Measurements from ENCODE around the gene SDK1.

The SDK1 gene

DNA sequence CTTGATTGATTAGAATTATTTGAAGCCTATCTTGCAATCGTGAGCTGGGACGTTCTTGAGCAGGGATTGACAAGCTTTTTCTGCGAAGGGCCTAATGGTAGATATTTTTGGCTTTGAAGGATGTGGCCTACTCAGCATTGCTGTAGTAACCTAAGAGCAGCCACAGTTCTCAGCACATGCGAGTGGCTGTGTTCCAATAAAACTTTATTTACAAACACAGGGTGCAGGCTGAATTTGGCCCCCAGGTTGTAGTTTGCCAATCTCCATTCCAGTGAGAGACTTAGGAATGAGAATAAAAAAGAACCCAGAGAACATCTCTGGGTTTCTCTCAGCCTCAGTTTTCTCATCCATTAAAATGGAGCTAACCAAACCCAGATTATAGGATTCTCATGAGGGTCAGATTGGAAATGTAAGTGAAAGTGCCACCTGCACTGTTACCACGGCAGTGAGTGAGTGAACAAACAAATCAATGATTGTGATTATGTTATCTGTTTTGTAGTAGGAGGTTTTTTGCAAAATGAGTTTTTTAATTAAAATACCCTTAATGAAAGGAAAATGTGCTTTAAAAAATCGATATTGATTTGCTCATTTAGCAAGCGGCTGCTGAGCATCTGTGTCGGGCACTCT lies 664.0 kb downstream of the SDK1 start:
- no peak for DNase-seq

DNA sequence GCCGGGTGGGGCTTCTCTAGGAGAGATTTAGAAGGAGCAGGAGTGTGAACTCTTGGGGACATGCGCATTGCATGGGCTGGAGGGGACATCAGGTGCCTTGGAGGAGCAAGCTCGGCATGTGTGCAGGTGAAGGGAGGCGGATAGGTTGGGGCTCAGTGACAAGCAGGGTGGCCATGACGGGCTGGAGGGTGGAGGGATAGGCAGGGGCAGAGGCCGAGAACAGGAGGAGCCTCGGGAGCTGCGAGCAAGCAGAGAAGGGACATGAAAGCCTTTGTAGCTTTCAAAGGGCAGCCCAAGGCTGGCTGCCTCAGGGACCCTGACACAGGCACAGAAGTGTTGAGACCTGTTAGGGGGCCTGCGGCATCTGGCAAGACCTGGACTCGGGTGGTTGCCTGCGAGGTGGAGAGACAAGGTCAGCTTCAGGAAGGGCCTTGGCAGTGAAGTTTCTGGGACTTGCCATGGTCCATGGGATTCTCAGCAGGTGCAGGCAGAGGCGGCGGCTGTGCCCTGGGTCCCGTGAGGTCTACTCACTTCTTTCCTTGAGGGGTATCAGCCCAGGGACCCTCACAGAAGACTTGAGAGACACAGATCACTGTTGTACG lies 664.8 kb downstream of the SDK1 start:
- no peak for DNase-seq

DNA sequence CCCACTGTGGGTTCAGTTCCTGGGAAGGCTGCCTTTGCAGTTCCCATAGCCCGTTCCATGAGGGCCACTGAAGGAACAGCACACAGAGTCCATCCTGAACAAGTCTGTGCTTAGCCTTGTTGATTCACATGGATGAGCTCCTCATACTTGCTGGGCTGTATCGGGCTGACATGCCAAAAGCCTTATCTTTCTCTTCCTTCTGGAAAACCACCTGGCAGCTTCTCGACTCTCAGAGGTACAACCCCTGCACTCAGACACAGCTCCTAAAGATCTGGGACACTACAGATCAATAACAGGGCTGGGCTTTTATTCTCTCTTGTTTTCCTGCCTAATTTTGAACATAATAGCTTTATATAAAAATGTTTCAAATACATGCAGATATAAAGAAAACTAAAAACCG lies 667.2 kb downstream of the SDK1 start:
- no peak for DNase-seq

DNA sequence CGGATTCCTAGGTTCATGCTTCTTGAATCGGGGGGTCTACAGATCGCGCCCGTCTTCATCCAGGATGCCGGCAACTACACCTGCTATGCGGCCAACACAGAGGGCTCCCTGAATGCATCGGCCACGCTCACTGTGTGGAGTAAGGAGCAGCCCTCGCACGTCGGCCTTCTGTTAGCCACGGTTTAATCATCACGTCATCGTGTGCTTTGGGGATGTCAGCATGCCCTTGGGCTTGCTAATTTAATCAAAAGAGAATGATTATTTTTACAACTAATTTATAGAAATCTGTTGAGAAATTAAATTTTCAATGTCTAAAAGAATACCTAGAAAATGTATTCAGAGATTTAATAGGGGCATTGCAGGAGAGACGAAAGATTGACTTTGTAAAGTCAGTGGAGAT lies 668.2 kb downstream of the SDK1 start:
- DNase-seq = no peak

DNA sequence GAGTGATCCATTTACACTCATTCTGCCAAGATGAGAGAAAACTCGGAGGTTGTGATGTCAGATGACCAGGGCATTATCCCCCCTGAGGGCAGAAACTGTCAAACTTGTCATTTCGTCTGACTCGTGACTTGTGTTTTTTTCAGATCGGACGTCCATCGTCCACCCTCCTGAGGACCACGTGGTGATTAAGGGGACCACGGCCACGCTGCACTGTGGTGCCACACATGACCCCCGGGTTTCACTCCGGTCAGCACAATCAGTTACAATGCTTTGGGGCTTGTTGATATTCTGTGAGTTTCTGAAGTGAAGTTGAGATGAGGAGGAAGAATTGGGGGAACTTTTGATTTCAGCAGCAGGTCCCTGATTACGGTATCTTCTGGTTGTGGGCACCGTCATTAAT lies 670.3 kb downstream of the SDK1 start:
- no peak for DNase-seq

DNA sequence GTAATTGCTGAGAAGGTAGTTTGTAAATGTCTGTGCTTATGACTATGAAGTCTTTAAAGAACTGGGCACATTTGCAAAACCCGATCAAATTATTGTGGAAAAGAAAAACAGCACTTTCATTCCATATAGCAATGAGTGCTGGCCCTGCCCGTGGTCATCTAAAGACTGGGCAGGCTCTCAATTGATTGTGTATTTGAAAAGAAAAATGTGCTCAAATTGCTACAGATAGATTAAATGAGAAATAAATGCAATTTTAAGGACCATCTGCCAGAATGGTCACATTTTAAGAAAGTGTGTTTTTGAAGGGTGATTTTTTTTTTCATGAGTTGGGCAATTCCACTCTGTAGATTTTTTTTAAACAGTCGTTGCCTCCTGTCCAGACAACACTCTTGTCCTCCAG lies 672.2 kb downstream of the SDK1 start:
- DNase-seq = no peak

DNA sequence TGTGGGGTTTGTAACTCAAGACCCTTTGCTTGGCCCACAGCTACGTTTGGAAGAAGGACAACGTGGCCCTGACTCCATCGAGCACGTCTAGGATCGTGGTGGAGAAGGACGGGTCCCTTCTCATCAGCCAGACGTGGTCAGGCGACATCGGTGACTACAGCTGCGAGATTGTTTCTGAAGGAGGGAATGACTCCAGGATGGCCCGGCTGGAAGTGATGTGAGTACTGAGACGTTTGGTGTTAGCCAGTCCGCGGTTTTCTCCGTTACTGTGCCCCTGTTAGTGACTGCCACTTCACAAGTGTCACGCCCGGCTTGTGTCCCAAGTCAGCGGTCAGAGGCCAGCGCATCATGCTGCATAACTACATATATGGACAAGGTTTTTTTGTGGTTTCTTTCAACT lies 673.3 kb downstream of the SDK1 start:
- DNase-seq = no peak

DNA sequence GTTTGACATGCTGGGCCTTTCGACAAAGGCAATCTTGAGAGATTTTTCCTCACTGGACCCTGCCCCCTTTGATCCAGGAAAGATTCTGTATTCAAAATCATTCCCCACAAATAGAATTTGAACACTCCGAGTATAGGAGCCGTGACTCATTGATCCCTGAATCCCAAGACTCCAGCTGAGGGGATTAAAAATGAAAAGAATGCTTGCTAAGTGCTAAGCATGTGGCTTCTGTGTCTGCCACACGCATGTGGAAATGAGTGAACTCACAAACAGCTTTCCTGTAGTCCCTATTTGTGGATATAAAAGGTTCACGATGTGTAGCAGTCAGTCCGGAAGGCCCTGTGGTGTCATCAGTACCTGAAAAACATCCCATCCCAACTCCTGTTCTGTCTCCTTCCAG lies 674.3 kb downstream of the SDK1 start:
- DNase-seq = no peak

DNA sequence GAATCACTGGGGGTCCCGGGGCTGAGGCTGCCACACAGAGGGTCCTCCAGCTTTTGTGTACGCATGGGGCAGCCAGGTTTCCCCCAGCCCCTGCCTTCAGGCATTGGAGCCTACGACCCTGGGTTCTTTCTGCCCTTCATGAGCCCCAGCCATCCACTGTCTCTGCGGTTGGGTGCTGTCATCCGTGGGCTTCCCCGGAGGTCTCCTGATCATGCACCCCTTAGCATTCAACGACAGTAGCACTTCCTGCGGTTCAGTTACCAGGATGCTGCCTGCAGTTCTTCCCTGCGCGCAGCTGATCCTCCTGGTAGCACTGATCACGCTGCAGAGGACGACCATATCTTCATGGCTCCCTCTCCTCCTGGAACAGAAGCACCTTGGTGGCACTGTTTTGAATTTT lies 676.3 kb downstream of the SDK1 start:
- no peak for DNase-seq

DNA sequence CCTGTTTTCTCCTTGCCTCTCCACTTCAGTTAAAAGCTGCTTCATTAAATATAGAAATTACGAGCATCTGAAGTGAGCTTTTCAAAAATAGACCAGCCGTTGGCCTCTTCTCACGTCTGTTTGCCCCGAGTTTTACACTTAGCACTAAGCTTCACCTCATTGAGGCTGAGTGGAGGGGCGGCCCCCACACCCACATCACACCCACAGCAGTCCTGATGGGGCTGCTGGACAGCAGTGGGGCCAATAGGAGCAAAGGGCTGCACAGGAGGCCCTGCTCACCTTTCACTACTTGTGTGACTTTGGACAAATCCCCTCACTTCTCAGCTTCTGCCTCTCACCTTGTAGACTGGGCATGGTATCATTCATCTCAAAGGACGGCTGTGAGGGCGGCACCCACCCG lies 677.8 kb downstream of the SDK1 start:
- DNase-seq = no peak

DNA sequence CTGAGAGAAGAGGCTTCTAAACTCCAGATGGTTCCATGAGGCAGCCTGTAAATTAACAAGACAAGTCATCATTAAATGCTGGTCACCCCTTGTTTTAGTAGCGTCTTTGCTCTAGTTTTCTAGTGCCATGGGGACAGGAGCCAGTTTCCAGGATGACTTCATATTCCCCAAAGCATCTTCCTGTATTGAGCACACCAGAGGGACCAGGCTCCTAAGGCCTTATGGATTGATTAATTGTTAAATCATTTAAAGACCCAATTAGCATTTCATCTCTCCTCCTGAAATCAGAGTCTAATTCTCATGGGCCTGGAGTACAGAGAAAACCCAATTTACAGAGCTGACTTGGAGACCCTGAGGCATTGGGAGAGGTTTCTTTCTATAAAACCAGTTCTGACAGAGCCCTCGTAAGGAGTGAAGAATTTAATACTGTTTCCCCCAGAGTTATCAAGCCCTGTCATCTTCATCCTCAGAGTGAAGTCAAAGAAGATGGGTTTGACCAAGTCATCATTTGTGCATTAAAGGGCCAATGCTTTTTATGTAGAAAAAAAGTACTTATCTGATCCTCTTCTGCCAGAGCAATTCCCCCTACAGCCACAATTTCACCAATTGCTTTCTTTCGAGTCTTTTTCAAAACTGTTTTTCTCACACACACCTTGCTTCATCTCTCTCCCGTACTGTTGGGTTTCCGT lies 678.7 kb downstream of the SDK1 start:
- no peak for DNase-seq

DNA sequence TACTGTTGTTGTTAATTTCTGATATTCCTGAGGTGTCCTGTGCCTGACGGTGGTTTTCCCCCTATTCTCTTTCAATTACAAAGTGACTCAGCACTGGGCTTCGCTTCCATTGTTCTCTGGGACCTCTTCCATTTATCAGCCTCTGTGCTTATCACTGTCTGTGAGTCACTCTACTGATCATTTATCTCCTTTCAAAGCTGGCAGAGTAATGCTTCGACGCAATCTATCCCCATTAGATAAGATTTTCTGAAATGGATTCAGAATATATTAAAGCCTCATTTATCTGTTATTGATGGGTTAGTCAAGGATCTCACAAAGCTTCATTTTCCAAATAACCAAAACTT lies 679.2 kb downstream of the SDK1 start:
- no peak for DNase-seq

DNA sequence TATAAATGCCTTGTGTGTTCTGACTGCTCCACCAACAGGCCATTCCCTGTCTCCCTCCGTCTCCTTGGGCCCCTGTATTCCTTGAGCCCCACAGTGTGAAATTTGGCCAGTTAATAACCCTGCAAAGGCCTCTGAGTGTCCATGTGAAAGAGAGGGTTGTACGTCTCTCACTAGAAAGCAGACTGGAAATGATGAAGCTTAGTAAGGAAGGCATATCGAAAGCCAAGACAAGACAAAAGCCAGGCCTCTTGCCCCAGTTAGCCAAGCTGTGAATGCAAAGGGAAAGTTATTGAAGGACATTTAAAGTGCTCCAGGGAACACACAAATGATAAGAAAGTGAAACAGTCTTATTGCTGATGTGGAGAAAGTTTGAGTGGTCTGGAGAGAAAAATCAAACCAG lies 680.2 kb downstream of the SDK1 start:
- no peak for DNase-seq

DNA sequence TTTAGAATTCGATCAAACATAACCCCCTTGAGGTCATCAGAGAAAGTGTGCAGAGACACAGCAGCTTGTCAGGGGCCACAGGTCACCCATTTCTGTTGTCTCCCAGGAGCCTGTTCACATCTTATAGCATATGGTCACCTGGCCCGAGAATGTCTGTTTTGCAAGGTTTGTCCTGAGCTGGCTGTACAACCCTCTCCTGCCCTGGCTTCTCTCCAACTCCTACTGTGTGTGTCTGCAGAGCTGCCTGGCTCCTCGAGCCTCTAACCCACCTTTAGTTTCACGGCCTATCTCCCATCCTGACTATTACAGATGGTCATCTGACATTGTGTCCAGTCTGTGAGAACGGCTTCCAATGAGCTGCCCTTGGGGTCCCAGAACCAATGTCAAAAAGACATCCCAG lies 683.4 kb downstream of the SDK1 start:
- no peak for DNase-seq

DNA sequence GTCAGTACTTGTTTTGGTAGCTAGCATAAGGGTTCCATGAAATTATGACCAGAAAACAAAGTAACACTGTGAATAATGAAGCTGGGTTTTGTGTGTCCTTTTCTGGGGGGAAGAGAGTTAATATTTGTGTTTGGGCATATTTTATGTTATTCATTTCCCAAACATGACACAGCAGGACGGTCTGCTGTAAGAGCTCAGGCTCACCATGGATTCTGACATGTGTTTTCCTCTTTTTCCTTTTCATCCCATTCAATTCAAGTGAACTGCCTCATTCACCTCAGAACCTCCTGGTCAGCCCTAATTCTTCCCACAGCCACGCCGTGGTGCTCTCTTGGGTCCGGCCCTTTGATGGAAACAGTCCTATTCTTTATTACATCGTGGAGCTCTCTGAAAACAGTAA lies 685.9 kb downstream of the SDK1 start:
- DNase-seq = no peak

DNA sequence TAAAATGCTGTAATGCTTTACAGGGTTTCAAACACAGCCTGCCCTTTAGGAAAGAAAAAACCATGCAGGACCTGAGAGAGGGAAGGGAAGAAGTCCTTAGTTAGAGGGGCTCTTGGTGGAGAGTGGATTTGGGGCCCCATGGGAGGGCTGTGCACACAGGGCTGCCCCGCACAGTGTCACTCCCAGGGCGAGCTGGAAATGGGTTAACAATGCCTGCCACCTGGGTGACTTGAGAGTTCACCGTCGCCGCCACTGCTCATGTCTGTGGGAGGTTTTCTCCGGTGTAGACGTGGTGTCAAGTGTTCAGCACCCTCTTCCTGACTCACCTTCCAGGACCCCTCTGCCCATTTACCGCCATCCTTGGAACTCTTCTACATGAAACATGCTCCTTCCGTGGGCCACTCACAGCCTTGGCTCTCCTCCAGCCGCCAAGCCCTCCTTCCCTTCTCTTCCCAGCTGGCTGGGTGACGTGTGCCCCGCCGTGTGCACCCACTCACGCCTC lies 686.4 kb downstream of the SDK1 start:
- no peak for DNase-seq

DNA sequence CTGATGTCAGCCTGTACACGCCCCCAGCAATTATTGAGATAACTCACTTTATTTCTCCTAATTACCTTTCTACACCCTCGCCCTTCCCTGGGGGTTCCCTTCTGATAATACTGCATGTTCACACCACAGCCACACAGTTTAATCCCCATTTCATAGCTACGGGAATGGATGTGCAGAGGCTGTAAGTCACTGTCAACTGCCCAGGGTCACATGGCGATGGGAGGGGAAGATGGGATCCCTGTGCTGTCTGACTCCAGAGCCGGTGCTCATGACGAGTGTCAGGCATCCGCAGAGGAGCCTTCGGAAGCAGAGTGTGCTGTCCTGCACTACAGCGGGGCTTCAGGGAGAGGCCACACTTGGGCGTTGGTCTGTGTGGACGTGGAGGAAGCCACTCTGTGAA lies 688.7 kb downstream of the SDK1 start:
- DNase-seq = no peak

DNA sequence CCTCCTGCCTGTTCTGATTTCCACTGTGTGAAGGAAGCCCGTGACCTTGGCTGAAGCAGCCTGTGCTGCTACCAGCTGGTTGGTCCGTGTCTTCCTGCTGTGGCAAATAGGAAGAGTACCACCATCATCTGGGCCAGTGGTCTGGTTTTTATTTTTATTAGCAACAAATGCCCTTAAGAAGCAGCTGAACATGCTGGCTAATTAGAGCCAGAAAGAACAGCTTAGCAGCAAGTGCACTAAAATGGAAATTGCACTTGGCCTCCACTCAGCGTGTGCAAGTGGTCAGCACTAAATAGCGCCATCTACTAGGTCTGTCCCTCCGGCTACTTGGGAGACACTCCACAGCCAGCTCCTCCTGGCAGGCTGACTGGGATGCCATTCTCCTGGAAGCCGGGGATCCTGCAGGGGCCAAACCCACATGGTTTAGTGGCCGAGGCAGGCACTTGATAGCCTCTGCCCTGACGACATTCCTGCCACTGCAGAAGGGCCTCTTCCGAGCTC lies 690.7 kb downstream of the SDK1 start:
- DNase-seq = no peak

DNA sequence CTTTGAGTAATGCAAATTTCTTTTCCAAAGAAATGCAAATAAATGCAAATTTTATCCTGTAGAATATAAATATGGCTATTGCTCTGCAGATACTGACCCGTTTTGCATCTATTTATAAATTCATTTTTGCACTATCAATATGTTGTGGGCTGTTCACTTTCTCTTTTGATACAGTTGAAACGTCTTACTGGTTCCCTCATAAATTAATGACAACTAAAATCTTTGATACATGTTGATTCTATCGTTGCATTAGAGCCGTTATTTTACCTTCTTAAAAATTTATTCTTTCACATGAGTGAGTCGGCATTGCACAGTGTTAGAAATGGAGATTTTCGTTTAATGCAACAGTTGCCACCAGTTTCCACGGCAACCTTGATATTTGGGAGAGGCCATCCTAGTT lies 691.8 kb downstream of the SDK1 start:
- no peak for DNase-seq

DNA sequence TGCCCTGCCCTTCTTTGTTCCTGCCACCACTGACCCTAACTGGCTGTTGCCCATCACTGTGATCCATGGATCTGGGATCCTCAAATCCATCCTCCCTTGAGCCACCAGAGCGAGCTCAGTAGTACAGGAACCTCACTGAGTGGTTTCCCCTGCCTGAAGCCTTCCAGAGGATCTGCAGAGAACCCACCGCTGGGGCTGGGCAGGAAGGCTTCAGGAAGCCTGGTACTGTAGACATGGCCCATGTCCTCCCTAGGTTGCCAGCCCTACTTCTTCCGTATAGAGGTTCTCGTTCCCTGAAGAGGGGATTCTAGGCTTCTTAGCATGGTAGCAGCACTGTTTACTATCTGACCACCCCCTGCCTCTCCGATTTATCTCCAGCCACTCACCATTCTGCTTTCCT lies 693.7 kb downstream of the SDK1 start:
- no peak for DNase-seq

DNA sequence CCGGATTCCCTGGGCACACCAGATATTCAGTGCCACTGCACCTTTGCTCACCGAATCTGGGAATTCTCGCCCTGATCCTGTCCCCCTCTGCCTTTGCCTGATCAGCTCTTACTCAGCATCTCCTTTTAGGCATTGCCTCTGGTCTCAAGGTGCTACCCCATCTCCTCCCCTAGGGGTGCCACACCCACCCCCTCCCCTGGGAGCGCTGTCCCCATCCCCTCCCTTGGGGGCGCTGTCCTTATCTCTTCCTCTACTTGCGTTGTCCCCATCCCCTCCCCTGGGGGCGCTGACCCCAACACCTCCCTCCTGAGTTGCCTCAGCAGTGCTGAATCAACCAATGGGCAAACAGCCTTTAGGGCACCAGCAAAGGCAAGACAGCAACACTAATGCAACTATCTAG lies 694.1 kb downstream of the SDK1 start:
- DNase-seq = no peak

DNA sequence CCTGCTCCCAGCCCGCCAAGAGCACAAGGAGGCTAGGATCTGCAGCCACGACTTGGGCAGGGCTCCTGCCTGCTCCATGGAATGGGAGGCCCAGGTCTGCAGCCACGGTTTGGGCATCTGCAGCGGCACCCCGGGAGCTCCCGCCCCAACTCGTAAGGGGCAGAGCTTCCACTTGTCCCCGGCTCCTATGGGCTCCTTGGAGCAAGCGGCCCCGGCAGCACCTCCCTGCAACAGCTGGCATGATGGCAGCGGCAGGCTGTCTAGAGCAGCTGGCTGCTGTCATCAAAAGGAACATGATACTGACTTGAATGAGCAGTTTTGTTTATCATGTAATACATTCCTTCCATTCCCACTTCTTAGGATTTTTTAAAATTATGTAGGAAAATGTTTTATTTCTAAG lies 697.0 kb downstream of the SDK1 start:
- no peak for DNase-seq

DNA sequence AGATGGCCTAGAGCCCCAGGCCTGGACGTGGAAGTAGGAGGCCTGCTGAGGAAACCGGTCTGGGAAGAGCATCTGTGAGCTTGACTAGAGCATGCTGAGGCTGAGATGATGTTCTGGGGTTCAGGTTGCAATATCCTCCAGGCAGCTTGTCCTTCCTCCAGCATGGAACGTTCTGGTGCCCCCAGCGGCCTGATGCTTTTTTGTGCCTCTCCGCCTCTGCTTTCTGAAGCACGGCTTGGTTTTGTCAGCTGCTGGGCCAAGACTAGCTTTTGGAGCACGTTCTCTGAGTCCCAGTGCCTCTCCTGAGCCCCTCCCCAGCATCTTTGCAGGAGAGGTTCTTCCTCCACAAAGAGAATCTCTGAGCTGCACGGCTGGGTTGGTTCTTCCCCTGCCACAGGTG lies 699.1 kb downstream of the SDK1 start:
- no peak for DNase-seq

DNA sequence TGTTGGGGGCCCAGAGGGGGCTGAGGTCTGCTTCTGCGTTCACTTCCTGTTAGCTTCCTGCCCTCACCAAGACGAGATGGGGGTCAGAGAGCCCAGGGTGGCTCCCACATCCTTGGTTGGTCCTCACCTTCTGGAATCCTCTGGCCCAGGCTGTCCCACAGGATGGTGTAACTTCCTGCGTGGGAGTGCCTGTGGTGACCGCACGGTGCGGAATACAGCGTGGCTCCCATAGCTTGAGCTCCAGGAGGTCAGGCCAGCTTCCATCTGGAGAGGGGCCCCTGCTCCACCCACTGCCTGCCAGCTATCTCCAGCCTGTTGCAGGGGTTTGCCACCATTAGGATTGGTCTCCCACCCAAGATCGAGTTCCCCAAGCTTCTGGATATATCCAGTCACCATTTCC lies 699.9 kb downstream of the SDK1 start:
- no peak for DNase-seq

DNA sequence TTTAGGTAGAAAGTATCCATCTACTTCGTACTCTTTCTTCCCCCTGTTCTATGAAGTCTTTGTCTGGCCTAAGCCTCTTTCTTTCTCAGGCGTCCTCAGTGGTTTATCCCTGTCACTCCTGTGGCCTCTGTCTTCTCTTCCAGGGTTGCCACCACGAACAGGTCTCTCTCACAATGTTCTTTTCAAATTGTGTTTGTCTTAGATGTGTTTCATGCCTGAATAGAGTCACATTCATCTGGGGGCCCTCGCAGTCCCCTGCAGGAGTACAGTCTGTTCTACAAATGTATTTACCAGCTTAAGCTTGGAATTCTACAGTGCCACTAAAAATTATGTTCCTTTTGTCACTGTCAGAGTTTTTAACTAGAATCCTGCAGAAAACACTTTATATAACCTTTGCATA lies 700.7 kb downstream of the SDK1 start:
- DNase-seq = no peak

All from T1000 (cell line).